AG10803 (cell line): ENCODE results near the gene DSCAML1.

ENCODE experiments used
- DNase-seq: peaks from one replicate; pipeline ENCODE4 v3.0.0; 2010; ENCODE audit warnings: low read depth
- H3K4me3 ChIP-seq: 2 replicates; pipeline ENCODE4 v1.5.1; 2011; ENCODE audit warnings: mild to moderate bottlenecking, low read length, control low read depth
- TF ChIP-seq, protein P1 (sequence below): conservative IDR thresholded peaks from 2 replicates; pipeline ENCODE4 v1.5.1; 2011; ENCODE audit warnings: mild to moderate bottlenecking, low read length, control low read depth, inconsistent platforms

Gene DSCAML1

DNA sequence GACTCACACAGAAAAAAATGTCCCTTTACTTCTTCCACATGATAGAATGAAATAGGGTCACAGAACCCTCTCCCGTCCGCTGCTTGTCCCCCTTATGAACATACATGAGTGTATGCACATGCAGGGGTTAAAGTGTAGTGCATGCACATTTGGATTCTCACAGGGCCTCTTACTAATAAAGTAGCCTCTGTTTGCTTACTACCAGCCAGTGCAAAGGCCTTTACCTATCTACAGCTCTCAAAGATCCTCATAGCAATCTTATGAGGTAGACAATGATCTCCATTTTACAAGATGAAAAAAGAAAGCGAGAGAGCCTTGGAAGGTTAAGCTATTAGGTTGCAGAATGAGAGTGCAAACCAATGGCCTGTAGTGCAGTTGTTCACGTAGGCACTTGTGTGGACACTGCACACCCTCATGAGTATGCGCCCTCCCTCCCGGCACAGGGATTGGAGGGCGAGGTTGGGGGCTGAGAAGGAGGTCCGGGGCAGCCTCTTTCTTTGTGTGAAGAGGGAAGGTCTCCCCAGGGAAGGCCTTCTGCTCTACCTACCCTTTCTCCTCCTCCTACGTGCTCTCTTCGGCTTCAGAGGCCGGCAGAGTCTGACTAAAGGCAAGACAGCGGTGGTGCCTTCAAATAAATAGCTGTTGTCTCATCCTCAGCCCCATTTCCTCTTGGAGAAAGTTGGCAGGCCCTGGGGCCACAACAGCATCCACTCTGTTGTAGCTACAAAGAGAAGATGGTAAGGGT lies 378.1 kb downstream of the DSCAML1 start:
- TF ChIP-seq, protein P1, sequence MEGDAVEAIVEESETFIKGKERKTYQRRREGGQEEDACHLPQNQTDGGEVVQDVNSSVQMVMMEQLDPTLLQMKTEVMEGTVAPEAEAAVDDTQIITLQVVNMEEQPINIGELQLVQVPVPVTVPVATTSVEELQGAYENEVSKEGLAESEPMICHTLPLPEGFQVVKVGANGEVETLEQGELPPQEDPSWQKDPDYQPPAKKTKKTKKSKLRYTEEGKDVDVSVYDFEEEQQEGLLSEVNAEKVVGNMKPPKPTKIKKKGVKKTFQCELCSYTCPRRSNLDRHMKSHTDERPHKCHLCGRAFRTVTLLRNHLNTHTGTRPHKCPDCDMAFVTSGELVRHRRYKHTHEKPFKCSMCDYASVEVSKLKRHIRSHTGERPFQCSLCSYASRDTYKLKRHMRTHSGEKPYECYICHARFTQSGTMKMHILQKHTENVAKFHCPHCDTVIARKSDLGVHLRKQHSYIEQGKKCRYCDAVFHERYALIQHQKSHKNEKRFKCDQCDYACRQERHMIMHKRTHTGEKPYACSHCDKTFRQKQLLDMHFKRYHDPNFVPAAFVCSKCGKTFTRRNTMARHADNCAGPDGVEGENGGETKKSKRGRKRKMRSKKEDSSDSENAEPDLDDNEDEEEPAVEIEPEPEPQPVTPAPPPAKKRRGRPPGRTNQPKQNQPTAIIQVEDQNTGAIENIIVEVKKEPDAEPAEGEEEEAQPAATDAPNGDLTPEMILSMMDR, result no peak
- H3K4me3 ChIP-seq, result no peak overlapping the region
- DNase-seq, result no peak

DNA sequence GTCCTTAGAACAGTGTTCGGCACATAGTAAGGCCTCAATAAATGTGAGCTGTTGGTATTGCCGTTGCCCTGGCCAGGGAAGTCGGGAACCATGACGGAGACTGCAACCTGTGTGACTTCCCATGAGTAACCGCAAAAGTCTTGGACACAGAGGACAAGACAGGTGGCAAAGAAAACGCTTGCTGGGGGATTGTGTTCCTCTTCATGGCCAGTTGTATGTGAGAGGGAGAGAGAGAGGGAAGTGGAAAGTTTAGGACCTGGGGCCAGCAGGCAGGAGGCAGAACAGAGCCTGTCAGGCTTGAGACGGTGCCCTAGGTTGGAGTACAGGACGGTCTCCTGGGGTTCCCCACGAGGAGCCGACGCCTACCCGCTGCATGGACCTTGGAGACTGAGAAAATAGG lies 379.2 kb downstream of the DSCAML1 start:
- TF ChIP-seq, protein P1, result no peak
- H3K4me3 ChIP-seq, result no peak overlapping the region
- no peak for DNase-seq

DNA sequence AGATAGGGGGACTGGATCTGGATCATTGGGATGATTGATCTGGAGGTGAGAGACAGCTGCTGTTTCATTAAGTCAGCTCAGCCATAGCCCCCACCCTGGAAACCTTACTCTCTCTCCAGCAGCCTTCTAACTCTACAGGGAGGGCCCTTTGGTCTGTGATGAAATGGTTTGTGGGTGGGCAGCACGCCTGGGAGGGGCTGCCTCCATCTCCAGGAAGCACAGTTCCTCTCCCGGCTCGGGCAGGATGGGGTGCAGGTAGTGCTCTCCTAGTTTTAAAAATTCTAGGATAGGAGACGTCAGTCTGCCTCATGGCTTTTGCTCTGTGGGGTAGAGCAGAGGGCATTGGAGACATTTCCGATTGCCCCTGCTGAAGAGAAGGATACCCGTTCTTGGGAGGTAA lies 379.7 kb downstream of the DSCAML1 start:
- no peak overlapping the region for H3K4me3 ChIP-seq
- TF ChIP-seq, protein P1, result no peak
- DNase-seq, result no peak

DNA sequence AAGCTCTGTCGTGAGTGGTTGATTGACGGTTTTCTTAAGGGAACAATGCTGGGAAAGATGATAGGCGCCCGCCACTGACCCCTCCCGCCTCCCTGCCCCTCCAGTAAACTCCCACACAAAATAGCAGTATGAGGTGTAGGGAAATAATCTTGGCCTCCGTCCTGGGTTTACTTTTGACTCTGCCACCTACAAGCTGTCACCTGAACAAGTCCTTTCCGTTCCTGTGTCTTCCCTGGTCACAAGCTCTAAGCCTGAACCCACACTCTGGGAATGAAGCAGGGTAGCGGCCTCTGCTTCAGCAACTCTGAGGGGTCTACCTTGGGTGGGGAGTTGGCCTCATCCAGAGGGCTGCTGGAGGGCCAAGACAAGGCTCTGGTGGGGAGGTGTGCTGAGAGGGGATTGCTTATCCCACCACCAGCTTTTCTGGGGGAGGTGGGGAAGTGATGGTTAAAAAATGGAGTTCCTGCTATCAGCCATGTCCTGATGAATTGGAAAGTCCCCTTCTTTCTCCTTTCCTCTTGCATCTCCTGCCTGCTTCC lies 381.6 kb downstream of the DSCAML1 start:
- DNase-seq, result no peak
- TF ChIP-seq, protein P1, result no peak
- no peak overlapping the region for H3K4me3 ChIP-seq

DNA sequence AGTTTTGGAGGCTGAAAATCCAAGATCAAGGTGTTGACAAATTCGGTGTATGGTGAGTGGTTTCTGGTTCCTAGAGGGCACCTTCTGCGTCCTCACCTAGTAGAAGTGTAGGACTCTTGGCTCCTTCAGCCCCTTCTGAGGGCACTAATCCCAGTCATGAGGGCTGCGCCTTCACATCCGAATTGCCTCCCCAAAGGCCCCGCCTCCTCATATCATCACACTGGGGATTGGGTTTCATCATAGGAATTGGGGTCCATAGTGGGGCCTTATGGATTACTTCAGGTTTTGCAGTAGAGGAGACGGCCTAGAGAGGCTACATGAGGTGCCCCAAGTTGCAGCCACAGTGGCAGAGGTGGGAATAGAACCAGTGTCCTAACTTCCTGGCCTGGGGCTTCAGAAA lies 382.3 kb downstream of the DSCAML1 start:
- no peak for DNase-seq
- no peak overlapping the region for H3K4me3 ChIP-seq
- TF ChIP-seq, protein P1, result no peak

DNA sequence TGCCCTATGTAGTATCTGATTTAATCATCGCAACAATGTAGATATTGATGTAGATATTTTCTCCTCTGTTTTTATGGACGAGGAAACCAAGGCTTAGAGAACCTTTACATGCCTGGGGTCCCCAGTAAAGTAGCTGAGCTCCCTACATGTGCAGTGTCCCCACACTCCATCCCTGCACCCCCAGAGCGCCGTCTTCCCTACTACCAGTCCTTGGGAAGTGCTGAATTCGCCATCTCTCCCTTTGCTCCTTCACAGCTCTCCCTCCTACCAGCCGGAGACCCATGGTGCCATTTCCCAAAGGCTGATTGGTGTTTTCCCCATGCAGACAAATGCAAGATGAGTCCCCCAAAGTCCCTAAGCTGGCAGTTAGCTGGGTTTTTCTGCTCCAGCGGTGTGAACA lies 383.4 kb downstream of the DSCAML1 start:
- TF ChIP-seq, protein P1, result no peak
- no peak for DNase-seq
- no peak overlapping the region for H3K4me3 ChIP-seq

DNA sequence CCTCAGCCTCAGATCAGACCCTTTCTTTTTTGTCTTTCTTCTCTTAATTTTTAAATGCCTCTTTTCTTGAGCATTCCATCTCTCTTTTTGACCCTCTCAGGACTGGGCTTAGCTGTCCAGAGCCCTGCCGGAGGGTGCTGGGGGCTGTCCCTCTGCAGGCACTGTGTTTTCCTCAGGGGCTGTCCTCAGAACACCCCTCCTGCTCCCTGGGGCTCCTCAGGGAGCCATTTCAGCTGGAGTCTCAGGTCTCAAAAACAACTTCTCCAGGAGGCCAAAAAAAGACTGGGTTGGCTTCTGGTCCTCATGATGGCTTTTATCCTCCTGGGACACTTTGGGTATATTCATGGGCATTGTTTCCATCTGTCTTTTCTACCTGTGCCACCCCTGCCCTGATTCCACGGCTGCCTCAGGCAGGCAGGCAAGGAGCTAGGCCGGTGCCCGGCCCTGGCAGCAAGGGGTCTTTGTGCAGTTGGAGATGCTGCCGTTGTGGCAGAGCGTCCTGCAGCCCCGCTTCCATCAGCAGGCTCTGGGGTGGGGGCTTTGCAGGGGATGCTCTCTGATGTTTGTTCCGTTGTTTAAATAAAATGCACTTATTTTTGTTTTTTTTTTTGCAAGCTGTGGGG lies 384.3 kb downstream of the DSCAML1 start:
- TF ChIP-seq, protein P1, result no peak
- no peak for DNase-seq
- H3K4me3 ChIP-seq, result no peak overlapping the region
